Hindlimb muscle (tissue), 1 donor: ENCODE measurements around the gene PDZD2. TPM values are rescaled to one million over a fixed set of nuclear protein-coding genes. Genes with fewer than 3 reads are reported as not detected.
"Not testable (repeated sequence)": the region's sequence is repeated elsewhere in the genome, so short reads cannot be mapped to it uniquely, and the experiment has no call there.

ENCODE experiments used
- DNase-seq: peaks from one replicate; pipeline ENCODE4 v3.0.0-alpha.2; 2013
- polyA plus RNA-seq: library from polyadenylated mRNA; unstranded; fragments of 120-200 nt; gene quantifications from one replicate; pipeline ENCODE4 v1.2.1, GENCODE V29; 2013; ENCODE audit not compliant: insufficient read length

The PDZD2 gene
- polyA plus RNA-seq, 1 donor: 6.1 TPM

DNA sequence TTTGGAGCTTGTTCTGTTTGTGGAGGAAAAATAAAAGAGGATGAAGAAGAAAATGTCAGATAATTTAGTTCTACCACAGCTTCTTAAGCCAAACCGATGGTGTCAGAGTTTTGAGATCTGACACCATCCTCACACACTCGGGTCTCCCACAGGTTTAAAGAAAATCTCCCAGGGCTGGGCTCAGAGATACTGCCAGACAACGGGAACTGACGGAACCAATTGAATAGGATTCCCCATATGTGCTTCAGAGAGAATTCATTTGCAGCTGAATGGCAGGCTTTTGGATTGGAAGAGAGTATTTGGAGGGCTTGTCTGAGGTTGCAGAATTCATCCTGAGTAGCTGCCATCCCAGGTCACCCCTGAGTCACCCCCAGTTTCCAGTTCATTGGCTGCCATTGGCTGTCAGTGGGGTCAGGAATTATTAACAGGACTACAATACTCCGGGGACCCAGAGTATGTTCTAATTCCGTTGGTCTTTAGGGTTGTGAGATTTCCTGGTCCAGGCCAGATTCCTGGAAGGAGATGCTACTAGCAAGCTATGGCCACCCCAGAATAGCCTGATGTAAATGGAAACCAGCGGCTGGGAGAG lies 131.3 kb downstream of the PDZD2 start:
- no peak for DNase-seq

DNA sequence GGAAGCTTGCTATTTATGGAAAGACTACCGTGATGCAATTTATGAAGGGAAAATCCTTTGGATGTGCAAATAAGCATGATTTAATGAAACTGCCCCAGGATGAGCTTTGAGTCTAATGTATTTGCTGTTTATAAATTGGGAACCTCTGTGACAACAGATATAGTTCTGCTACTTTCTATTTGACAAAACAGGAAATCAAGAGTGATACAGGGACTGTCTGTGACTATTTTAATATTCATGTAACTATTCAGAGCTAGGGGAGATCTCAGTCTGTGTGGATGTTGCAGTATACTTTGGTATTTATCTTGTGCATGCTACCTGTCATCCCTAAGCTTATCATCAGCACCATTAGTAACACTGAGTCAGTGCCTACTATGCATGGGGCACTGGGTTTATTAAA lies 132.1 kb downstream of the PDZD2 start:
- DNase-seq: no peak

DNA sequence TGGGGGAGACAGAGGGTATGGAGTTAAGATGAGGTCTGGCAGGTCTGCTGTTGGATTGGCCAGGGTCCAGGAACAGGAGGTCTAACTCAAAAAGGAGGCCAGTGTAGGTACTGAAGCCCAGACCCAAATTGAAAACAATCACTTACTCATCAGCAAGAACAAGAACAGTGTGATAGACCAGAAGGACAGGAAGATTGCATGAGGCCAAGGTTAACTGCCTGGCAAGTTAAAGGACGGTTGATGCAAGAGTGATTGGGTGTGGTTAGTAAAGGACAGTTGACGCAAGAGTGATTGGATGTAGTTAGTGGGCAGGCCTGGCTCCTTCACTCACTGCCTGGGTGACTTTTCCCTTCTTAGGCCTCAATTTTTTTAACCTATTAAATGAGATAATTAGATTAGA lies 132.6 kb downstream of the PDZD2 start:
- no peak for DNase-seq

DNA sequence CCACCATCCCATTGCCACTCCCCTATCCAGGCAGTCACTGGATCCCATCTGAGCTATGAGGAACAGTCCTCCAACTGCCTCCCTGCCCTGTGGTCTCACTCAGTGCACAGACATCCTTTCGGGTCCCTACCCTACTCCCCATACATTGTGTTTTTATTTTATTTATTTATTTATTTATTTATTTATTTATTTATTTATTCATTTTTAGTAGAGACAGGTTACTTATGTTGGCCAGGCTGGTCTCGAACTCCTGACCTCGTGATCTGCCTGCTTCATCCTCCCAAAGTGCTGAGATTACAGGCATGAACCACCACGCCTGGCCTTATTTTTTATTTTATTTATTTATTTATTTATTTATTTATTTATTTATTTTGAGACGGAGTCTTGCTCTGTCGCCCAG lies 137.4 kb downstream of the PDZD2 start:
- DNase-seq: not testable (repeated sequence)

DNA sequence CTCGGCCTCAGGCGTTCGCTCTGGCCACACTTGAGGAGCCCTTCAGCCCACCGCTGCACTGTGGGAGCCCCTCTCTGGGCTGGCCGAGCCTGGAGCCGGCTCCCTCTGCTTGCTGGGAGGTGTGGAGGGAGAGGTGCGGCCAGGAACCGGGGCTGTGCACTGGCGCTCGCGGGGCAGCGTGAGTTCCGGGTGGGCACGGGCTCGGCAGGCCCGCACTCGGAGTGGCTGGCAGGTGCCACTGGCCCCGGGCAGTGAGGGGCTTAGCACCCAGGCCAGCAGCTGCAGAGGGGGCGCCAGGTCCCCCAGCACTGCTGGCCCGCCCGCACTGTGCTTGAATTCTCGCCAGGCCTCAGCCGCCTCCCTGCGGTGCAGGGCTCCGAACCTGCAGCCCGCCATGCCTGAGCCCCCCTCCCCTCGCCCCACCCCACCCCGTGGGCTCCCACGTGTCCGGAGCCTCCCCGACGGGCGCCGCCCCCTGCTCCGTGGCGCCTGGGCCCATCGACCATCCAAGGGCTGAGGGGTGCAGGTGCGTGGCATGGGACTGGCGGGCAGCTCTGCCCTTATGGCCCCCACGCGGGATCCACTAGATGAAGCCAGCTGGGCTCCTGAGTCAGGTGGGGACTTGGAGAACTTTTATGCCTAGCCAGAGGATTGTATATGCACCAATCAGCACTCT lies 138.2 kb downstream of the PDZD2 start:
- DNase-seq: no peak

DNA sequence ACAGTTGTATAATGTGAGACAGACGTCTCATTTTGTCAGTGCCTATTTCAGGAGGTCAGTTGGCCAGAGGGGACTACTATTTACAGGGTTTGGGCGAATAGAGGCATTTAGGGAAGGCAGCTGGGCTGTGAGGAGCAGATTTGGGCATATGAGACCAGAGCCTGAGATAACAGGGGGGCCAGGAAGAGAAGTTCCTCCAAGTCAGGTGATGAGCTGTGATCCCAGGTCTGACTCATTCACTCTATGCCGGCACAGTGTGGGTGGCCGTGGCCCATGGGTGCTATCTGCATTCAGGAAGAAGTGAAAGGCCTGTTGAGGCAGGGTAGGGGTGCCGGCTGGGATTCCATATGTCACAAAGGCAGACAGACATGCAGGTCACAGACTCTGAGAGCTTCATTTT lies 142.8 kb downstream of the PDZD2 start:
- no peak for DNase-seq

DNA sequence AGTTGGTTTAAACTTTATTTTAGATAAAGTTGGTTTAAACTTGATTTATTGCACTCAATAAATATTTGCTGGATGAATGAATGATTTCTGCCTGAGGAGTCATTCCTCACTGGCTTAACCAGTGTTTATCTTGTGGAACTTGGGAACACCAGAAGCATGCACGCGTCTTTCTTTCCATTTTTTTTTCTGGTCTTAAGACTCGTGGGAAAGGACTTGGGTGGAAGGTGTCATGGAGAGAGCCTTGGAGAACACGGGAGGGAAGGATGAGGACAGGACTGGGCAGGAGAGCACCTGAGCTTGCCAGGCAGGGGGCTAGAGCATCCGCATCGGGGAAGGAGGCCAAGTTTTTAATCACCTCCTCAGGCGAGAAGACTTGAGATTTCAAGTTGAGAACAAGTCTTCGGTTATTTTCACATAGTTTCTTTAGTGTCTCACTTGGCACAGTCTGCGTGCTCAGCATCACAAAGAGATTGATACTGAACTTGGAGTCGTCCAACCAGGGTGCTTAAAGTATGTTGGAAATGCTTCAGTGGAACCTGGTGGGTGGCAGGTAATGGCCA lies 144.2 kb downstream of the PDZD2 start:
- no peak for DNase-seq

DNA sequence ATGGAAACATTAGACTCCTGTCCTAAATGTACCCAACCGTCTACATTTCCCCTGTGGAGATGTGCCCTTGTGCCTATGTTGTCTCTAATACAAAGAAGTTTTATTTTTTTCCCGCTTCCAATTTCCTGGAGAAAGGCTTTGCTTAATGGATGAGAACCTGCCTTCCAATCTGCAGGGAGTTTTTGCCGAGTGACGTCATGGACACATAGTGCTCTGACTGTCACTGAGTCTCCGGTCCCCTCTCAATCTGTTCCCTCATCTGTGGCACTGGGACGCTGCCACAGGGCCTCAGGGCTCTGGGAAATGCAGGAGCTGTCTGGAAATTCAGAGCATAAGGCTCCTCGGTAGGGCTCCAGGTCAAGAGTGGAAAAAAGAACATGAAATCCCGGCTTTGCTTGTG lies 144.8 kb downstream of the PDZD2 start:
- DNase-seq: no peak

DNA sequence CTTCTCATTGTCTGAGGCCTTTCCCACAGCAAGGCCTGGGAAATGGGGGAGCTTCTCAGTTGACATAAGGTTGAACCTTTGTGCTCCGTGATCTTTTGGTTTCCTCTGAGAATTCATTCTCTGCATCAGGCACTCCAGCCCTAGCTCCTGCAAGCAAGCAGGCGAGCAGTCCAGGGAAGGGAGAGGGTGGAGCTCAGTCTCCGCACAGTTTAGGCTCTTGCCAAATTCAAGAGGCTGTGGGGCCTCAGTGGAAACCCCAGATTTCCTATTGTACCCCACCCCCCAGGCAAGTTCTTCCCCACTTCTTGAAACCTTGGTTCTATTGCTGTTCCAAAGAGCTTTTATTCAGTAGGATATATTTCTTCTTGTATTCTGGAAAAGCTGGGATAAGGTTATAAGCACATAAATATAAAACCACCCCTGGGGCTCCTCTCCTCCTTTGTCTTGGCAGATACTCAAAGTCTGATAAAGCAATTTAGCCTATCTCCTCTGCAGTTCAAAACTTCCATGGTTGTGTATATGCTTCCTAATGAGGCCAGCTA lies 147.2 kb downstream of the PDZD2 start:
- DNase-seq: peak; percentile 43

DNA sequence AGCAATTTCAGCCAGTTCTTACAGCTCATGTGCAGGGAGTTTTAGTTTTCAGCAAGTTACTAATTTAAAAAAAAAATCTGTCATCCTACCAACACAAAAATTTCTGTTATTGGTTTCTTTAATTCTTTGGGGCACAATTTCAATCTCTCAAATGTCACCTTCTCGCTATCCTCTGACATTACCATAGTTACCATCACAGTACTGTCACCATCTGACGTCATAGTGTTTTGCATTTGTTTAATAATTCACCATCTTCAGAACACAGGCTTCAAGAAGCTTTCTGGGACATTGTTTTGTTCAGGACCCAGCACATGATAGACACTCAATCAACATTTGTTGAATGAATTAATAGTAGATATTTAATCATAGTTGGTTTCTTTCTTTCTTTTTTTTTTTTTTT lies 155.1 kb downstream of the PDZD2 start:
- no peak for DNase-seq

DNA sequence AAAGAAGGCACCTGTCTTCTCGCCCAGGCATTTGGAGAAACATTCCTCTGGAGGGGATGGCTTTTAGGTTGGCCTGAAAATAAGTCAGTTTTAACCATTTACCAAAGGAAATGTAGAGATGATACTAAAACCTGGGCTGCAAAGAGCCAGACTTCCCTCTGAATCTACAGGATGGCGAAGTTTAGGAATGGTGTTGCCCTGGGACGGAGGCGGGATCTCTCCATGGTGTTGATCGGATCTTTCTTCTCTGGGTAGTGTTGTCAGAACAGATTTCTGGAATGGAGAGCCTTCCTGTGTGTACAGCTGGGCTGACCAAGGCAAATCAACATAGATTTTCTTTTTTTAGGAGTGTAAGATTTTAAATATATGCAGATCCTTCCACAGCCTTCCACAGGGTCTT lies 159.2 kb downstream of the PDZD2 start:
- DNase-seq: no peak

DNA sequence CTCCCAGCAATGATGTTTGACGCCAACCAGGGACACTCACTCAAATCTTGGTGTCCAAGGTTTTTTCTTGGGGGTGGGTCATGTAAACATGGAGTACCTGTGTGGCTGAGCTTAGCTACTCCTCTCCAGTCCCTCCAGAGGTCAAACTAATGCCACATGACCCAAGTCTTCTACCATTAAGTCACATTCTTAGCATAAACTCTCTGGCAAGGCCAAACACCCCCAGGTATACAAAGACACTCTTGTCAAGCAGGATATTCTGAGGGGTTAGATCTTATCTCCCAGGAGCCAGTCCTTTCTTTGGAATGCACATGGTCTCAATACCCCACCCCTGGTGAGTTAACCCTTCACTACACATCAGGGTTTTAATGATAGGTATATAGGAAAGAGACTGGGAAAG lies 161.4 kb downstream of the PDZD2 start:
- DNase-seq: no peak

DNA sequence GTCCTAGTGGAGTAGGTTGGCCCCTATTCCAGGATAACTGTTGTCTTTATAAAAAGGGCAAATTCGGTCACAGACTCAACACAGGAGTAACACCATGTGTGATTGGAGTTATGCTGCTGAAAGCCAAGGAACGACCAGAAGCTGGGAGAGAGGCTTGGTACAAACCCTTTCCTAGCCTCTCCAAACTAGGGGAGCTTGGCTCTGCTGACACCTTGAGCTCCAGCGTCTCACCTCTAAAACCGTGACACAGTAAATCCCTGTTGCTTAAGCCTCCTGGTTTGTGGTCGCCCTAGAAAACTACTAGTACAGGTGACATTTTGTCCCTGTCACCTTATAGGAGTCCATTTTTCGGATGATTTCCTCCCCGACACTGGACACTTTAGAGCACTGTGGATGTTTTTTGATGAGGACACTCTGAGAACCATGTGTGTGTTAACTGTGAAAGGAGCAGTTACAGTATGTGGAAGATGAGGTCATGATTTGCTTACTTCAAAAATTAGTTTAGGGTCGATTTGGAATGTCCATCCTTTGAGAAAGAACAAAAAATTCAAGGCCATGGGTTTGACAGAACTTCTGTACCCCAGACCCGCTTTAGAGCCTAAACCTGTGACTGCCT lies 167.0 kb downstream of the PDZD2 start:
- DNase-seq: no peak

DNA sequence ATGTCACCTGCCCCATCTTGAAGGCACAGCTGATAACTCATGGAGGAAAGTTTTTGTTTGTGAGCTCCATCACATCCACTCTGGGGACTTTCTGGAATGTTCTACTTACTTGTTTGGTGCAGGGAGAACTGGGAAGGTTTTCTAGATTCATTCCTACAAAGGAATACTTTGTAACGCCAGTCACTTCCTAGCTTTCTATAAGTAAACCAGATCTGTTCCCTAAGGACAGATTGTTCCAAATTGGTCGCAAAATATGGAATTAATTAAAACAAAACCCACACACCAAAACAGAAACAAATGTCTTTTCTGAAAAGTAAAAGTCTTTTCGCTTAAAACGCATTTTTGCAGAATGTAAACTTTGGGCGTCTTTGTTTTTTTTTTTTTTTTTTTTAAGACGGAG lies 167.6 kb downstream of the PDZD2 start:
- no peak for DNase-seq

DNA sequence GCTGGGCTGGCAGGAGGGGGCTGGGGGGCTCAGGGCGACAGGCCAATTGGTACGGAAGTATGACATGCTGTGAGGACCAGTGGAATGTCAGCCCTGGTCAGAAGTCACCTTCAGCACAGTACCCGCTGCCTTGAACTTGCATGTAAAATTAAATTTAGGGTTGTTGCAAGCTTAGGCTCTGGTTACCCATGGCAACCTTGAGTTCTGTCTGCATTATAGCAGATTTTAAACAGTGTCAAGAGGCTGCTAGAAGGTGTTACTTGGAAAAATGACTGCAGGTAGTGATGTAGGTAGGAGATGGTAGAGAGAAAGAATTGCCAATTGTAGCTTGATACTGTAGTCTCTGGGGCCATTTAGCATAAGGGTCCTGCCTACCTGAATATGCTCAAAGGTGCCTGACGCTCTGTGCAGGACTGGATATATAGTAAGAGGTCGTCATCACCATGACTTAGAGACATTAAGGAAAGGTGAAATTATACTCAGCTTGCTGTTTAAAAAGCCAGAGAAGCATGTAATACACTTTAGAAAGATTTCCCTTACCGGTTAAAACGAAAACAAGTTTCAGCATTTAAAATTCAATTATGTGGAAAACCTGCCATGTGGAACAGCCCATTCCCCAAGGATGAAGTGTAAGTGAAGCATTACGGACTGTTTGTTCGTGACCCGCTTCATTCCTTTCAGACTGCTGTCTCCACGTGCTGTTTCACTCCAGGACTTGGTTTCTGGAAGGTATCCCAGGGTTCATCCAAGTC lies 169.0 kb downstream of the PDZD2 start:
- DNase-seq: peak; percentile 8

DNA sequence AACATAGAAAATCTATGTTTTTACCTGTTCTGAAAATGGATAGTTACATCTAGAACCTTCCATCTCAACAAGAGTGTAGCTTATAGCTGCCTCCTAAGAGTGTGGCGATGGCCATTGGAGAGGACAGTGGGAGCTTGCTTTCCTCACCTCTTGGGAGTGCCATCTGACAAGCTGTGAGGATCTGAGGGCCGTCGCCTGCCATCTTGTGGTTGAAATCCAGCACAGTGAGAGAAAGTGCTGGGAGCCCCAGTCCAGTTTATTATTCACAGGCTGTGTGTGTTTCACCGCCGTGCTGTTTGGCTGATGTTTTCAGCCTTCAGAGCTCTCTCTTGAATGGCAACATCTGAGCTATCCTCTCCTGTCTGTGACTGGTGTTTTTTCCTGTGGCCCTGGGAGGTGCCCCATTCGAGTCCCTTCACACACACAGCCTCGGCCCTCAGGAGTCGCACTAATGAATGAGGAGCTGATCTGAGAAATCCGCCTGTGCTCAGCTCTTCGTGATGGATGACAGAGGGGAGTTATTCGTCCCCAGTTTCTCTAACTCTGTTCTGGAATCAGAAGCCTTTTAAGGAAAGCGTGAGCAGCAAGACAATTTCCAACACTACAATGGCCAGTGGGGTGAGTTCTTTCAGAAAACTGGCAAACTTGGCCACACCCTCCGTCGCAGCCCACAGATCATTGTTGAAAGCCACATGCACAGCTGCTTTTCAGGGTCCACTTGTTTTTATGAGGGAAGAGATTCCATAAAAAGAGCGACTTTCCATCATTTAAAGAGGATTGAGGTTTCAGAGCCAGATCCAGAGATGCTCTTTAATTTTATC lies 170.3 kb downstream of the PDZD2 start:
- DNase-seq: peak; percentile 76

DNA sequence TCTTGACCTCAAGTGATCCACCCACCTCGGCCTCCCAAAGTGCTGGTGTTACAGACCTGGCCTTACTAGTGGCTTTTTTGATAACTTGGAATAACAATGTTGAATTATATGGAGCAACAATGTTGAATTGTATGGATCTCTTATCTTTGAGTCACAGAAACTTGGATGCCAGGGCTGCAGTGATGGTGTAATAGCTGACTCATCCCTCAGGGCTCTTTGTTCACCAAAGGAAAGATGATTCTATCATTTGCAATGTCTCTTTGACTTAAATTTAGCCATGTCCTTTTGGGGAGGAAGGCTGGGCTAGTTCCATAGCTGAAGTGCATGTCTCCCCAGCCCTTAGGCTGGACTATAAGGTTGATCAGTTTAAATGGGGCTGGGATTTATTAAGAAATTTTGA lies 172.3 kb downstream of the PDZD2 start:
- no peak for DNase-seq

DNA sequence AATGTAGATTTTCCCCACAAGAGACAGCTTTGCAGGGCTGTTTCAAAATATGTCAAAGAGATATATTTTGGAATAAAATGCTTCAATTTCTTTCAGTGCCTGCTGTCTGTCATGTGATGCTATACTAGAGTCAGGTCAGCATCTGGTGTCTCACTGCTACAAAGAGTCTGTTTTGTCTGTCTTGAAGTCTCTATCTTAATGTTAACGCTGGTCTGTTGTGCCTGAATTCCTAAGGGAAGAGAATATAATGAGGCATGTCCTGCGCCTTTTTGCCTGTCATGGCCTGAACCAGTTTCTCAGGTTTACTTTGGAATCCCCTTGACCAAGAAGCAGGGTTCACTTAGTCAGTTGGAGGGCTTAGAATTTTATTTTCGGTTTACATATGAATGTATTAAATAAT lies 176.4 kb downstream of the PDZD2 start:
- DNase-seq: no peak

DNA sequence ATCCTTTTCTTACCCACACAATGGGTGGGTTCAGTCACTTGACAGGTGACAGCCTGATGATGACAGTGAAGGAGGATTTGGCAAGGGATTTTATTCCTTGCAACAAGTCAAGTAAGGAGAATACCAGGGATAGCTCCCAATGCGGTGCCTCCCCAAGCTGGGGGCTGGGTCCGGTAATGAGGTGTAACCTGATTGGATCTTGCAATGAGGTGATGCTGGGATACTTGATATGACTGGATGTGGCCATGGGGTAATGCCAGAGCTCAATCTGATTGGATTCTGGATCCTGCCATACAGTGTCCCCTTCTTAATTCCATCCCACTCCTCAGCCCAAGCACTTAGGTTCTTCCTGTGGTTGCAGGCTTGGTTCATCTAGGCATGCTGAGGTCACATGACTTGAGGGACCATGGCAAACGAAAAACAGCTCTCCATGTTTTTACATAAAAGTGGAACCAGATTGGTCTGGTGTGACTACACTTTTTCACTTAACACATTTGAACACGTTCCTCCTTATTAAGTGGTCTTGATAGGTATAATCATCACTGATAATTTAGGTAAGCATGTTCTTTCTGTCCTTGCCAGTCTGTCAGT lies 181.1 kb downstream of the PDZD2 start:
- DNase-seq: no peak

DNA sequence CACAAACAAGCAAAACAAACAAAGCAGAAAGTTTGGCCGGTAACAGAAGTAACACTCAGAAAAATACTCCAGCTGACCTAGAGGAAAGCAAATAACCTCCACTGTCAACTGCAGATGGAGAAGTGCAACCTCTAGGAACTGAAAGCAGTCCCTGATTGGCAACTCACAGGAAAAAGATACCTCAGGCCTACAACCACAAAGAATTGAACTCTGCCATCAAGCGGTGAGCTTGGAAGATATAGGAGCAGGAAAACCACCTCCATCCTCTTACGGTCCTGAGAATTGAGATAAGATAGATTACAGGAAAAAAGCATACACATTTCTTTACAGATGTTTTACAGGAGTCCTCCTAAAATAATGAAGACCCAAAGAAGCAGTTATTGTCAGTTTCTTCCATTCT lies 184.5 kb downstream of the PDZD2 start:
- no peak for DNase-seq

DNA sequence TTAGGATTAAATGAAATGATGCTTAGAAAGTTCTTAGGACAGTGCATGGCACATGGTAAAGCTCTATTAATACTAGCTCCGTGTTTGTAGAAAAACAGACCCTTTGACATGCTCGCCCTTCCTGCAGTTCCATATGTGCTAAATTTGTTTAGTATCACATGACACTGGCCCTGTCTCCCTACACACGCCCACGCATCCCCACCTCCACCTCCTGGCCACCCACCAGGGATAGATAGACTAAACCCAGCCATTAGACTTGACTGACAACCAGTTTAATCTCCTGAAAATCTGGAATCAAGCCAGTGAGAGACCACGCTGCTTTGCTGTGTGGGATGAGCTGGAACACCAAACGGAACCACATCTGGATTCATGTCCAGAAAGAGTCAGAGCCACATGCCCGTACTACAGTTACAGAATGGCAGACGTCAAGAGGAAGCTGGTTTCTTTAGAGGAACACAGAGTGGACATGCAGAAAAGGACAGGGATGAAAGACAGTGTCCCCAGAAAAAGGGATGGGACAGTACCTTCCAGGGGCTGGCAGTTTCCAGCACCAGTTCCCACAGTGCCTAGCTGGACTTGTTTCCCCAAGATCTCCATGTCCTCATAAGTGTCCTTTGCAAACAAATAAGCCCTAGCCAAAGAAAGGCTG lies 186.1 kb downstream of the PDZD2 start:
- no peak for DNase-seq
